Sigmoid colon (tissue), 7 donors: ENCODE results near the gene GHDC. TPM values are rescaled to one million over a fixed set of nuclear protein-coding genes. Genes with fewer than 3 reads are reported as not detected.

ENCODE experiments used
- DNase-seq: peaks from one replicate; pipeline ENCODE4 v3.0.0-alpha.2; 2019
- H3K27ac ChIP-seq, 4 donors: fragments of 200-600 bp; sonication (generic); one replicate each; pipeline ENCODE4 v1.5.1; 2016 to 2019; ENCODE audit warnings: mild to moderate bottlenecking in 1 of 4
- H3K27me3 ChIP-seq, 3 donors: fragments of 200-600 bp; sonication (generic); one replicate each; pipeline ENCODE4 v1.5.1; 2019; ENCODE audit warnings: mild to moderate bottlenecking in 1 of 3
- H3K36me3 ChIP-seq, 4 donors: fragments of 200-600 bp; sonication (generic); one replicate each; pipeline ENCODE4 v1.5.1; 2016 to 2019
- H3K4me1 ChIP-seq, 4 donors: fragments of 200-600 bp; sonication (generic); one replicate each; pipeline ENCODE4 v1.5.1; 2017 to 2019
- H3K4me3 ChIP-seq, 4 donors: fragments of 200-600 bp; sonication (generic); one replicate each; pipeline ENCODE4 v1.5.1; 2017 to 2019; ENCODE audit warnings: mild to moderate bottlenecking in 2 of 4, moderate library complexity in 1 of 4
- H3K9me3 ChIP-seq, 4 donors: fragments of 200-600 bp in 3 of 4; sonication (generic) in 3 of 4; one replicate each; pipeline versions ENCODE4 v1.5.1 to v1.6.1; 2013 to 2019
- CTCF ChIP-seq, 4 experiments: fragments of 450-650 bp in 3 of 4; fragments of 200-600 bp in 1 of 4; IDR thresholded peaks; one replicate each; pipeline ENCODE4 v1.5.1; 2016 to 2019; ENCODE audit warnings: antibody characterized with exemption in 4 of 4, mild to moderate bottlenecking in 3 of 4, moderate library complexity in 2 of 4
- EP300 ChIP-seq, 4 donors: sonication (generic); formaldehyde crosslinking; IDR thresholded peaks; one replicate each; pipeline ENCODE4 v1.6.1; 2017; ENCODE audit warnings: antibody characterized with exemption in 4 of 4
- POLR2A ChIP-seq, 2 donors: fragments of 450-650 bp; IDR thresholded peaks; one replicate each; pipeline ENCODE4 v1.6.1; 2016; ENCODE audit warnings: antibody characterized with exemption in 2 of 2, mild to moderate bottlenecking in 2 of 2, moderate library complexity in 2 of 2
- POLR2AphosphoS5 ChIP-seq, 4 donors: sonication (generic); formaldehyde crosslinking; IDR thresholded peaks; one replicate each; pipeline ENCODE4 v1.6.1; 2017; ENCODE audit warnings: antibody characterized with exemption in 4 of 4
- WGBS, 2 donors: extraction: QIAGEN DNeasy Blood & Tissue Kit; methylation state at CpG; one replicate each; pipeline ENCODE4 v1.1.7; 2013; 5-methylcytosine and 5-hydroxymethylcytosine counted together
- intact Hi-C: fragments of 100-400 bp; cut with DNase I; formaldehyde crosslinking; loops from one replicate; pipeline ENCODE4 v1.15.1; 2023
- polyA plus RNA-seq, 3 donors: library from polyadenylated mRNA; stranded (reverse); fragments of 200-250 nt; gene quantifications; one replicate each; pipeline ENCODE4 v1.2.3, GENCODE V29; 2013
- total RNA-seq, 4 donors: library from RNA; depleted of rRNA; stranded (reverse); fragments of >200 nt; gene quantifications; one replicate each; pipeline ENCODE4 v1.1.0, GENCODE V29; 2016
- donor health status: healthy with polysubstance abuse.
- donor health status: Bipolar disorder and iron deficiency.
- donor health status: healthy.

GHDC gene
- total and polyA plus RNA-seq, 7 donors, result 5.8 to 76.0 (median 32.1) TPM

- Histone ChIP-seq H3K9me3 (no peaks in the 10 kb centered on the region), H3K27me3 (no peaks in the 10 kb centered on the region), H3K27ac (no peak overlapping the region), H3K36me3 (peaks cover 4 to 93% (median 50%) of the 10 kb centered on the region in 4 donors), H3K4me3 (no peak overlapping the region), H3K4me1 (no peaks in the 10 kb centered on the region)
- no peak for DNase-seq
- intact Hi-C loops, result no loop called here
- TF ChIP-seq POLR2AphosphoS5 (IDR thresholded peaks at IDR 0.05) (no peak), CTCF (IDR thresholded peaks at IDR 0.05) (no peak), EP300 (IDR thresholded peaks at IDR 0.05) (no peak), POLR2A (IDR thresholded peaks at IDR 0.05) (no peak)
- 97 to 98% methylated on average over 5 of the region's 5 CpGs for WGBS, 2 donors
Observed at GRCh38 chr17:42202696-42203095, 8.4 kb upstream of the GHDC start.

- WGBS, 2 donors, result 97% methylated on average over 6 of the region's 6 CpGs
- no peaks in the 10 kb centered on the region for H3K4me1 ChIP-seq
- H3K9me3 ChIP-seq, result no peaks in the 10 kb centered on the region
- intact Hi-C loops, result no loop called here
- no peak overlapping the region for H3K27ac ChIP-seq
- no peak for DNase-seq
- no peak overlapping the region for H3K4me3 ChIP-seq
- no peaks in the 10 kb centered on the region for H3K27me3 ChIP-seq
- TF ChIP-seq POLR2AphosphoS5 (IDR thresholded peaks at IDR 0.05) (no peak), POLR2A (IDR thresholded peaks at IDR 0.05) (no peak)
- H3K36me3 ChIP-seq, result peaks cover 4 to 88% (median 46%) of the 10 kb centered on the region in 4 donors
Observed at GRCh38 chr17:42202159-42202558, 7.9 kb upstream of the GHDC start.

- Histone ChIP-seq H3K4me3 (no peak overlapping the region), H3K36me3 (peaks cover 4 to 80% (median 40%) of the 10 kb centered on the region in 4 donors), H3K27me3 (no peaks in the 10 kb centered on the region), H3K27ac (no peak overlapping the region), H3K4me1 (no peaks in the 10 kb centered on the region), H3K9me3 (no peaks in the 10 kb centered on the region)
- intact Hi-C loops, result no loop called here
- TF ChIP-seq POLR2A (IDR thresholded peaks at IDR 0.05) (no peak), POLR2AphosphoS5 (IDR thresholded peaks at IDR 0.05) (no peak), EP300 (IDR thresholded peaks at IDR 0.05) (no peak), CTCF (IDR thresholded peaks at IDR 0.05) (no peak)
- WGBS, 2 donors, result 75 to 90% methylated on average over 10 of the region's 10 CpGs
- DNase-seq, result no peak
Observed at GRCh38 chr17:42201458-42201772, 7.1 kb upstream of the GHDC start.

- no peak for DNase-seq
- intact Hi-C loops, result no loop called here
- no peaks in the 10 kb centered on the region for H3K27me3 ChIP-seq
- no peaks in the 10 kb centered on the region for H3K4me1 ChIP-seq
- no peaks in the 10 kb centered on the region for H3K9me3 ChIP-seq
- WGBS, 2 donors, result 23 to 67% methylated on average over 14 of the region's 14 CpGs
- H3K27ac ChIP-seq, result no peak overlapping the region
- H3K4me3 ChIP-seq, result no peak overlapping the region
- peaks cover 4 to 75% (median 35%) of the 10 kb centered on the region in 4 donors for H3K36me3 ChIP-seq
- TF ChIP-seq POLR2A (IDR thresholded peaks at IDR 0.05), result no peak
- TF ChIP-seq CTCF (IDR thresholded peaks at IDR 0.05), result no peak
- TF ChIP-seq EP300 (IDR thresholded peaks at IDR 0.05), result no peak
- no peak for TF ChIP-seq POLR2AphosphoS5 (IDR thresholded peaks at IDR 0.05)
Observed at GRCh38 chr17:42200706-42201457, 6.6 kb upstream of the GHDC start.

- Histone ChIP-seq H3K36me3 (peaks cover 4 to 61% (median 28%) of the 10 kb centered on the region in 4 donors), H3K9me3 (no peaks in the 10 kb centered on the region), H3K27me3 (no peaks in the 10 kb centered on the region), H3K4me1 (peaks cover 0 to 4% (median 3%) of the 10 kb centered on the region in 4 donors), H3K4me3 (no peak overlapping the region), H3K27ac (peak overlapping the region in 1 of 4 donors; percentile 21)
- TF ChIP-seq POLR2AphosphoS5 (IDR thresholded peaks at IDR 0.05) (no peak), CTCF (IDR thresholded peaks at IDR 0.05) (no peak), EP300 (IDR thresholded peaks at IDR 0.05) (no peak), POLR2A (IDR thresholded peaks at IDR 0.05) (no peak)
- DNase-seq, result no peak
- intact Hi-C loops, result no loop called here
- WGBS, 2 donors, result 84 to 86% methylated on average over 12 of the region's 12 CpGs
Observed at GRCh38 chr17:42199416-42200011, 5.2 kb upstream of the GHDC start.
